Activated T-cell treated with anti-CD3 and anti-CD28 coated beads, Interleukin-2, amount 50 U/mL, for 1 hour (primary cell): ENCODE data around the gene C2orf80.
"Not testable (repeated sequence)": the region's sequence is repeated elsewhere in the genome, so short reads cannot be mapped to it uniquely, and the experiment has no call there.

Source experiments
- DNase-seq: peaks from one replicate; pipeline ENCODE4 v3.0.0-alpha.2; 2020

The C2orf80 gene

DNA sequence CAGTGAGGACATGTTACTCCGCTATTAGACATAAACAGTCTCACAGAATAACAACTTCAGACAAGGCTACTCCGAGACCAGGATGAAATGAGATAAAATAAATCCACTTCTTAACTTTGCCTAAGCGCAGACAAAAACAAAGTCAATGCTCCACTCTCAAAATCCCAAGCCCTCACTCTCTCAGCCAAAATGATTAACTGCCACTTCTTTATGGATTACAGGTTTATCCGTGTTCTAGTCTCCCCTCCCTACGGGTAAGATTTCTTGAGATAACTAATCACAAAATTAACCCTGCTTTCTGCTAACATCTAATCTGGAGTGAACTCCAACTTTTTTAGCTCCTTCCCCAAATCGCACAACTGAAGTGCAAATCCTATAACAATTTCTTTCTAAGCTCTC is 59.1 kb downstream of the C2orf80 start:
- DNase-seq = no peak

DNA sequence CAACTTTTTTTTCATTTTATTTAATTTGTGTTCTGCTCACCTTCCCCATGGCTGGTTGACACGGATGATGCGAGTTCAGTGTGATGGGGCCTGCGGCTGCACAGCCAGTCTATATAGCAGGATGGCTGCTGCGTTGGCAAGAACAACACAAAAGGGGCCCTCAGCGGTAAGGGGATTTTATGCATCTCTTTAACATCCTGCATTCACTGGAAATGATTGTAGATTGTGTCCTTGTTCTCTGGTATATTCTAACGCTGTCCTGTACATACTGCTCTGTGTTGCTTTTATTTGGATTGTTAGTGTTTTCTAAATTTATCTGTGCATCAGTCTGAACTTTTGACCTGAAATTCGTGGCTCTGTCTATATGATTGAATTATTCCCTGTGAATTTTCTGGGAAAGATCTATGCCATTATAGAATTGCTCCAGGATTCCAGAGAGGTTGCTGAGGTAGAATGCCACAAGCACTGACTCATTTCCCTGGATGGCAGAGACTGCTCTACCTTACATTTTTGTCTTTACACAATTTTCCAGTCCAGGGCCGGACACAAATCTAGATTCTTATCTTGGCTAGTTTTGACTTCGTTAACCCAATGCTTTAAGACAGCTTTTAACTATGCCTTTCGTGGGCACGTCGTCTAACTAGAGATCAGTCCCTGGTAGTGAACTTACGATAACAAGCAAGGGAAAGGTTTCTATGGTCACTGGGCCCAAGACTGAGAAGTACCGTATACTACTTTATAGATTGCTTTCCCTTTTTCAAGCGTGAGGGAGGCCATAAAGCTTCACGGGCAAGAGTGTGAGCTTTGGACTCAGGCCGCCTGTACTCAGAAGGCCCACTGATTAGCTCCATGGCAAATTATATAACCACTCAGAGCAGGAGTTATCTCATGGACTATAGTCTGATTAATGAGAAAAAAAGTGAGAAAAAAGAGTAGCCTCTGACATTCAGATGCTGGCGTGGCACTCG is 59.8 kb downstream of the C2orf80 start, which contains the start of gene CRYGC:
Gene CRYGC, minus strand, starts transcription at position 85 of the 968 bp plus-strand sequence. Its CDS starts 36 bp downstream, at position 49.
- DNase-seq = no peak

DNA sequence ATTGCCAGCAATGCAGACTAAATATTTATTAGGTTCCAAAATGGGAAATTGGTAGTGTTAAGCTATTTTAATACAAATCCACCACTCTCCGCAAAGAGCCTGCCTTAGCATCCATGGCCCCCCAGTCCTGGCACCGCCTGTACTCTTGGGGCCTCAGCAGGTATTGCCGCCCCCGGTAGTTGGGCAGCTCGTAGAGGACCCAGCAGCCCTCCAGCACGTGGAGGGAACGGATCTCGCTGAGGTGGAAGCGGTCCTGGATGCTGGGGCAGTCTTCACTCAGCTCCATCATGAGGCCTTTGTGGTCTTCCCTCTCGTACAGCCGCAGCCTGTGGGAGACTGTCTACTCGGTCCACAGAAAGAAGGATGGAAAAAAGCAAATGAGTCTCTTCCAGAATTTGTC is 61.7 kb downstream of the C2orf80 start:
- DNase-seq = no peak

DNA sequence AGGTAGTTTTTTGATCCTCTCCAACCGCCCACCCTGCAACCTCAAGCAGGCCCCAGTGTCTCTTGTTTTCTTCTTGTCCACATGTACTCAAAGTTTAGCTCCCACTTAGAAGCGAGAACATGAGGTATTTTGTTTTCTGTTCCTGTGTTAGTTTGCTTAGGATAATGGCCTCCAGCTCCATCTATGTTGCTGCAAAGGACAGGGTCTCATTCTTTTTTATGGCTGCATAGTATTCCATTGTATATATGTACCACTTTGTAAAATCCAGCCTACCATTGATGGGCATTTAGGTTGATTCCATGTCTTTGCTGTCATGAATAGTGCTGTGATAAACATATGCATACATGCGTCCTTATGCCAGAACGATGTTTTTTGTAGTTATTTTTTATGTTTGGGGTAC is 62.7 kb downstream of the C2orf80 start:
- DNase-seq = no peak

DNA sequence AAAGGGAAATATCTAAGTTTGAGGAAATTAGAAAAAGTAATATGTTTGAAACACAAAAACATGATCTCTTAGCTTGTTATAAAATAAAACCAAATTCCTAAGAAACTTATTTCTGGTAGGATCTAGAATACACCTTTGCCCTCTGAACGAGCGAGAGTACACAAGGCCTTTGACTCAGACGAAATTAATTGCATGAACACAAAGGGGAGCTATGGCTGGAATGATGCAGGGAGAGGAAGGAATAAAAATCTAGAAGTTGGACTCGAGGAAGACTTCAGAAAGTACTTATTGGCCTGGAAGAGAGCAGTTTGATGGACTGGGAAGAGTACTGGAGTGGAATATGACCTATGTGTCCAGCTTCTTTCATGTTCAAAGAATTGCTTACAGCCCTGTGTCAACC is 64.6 kb downstream of the C2orf80 start:
- DNase-seq = no peak

DNA sequence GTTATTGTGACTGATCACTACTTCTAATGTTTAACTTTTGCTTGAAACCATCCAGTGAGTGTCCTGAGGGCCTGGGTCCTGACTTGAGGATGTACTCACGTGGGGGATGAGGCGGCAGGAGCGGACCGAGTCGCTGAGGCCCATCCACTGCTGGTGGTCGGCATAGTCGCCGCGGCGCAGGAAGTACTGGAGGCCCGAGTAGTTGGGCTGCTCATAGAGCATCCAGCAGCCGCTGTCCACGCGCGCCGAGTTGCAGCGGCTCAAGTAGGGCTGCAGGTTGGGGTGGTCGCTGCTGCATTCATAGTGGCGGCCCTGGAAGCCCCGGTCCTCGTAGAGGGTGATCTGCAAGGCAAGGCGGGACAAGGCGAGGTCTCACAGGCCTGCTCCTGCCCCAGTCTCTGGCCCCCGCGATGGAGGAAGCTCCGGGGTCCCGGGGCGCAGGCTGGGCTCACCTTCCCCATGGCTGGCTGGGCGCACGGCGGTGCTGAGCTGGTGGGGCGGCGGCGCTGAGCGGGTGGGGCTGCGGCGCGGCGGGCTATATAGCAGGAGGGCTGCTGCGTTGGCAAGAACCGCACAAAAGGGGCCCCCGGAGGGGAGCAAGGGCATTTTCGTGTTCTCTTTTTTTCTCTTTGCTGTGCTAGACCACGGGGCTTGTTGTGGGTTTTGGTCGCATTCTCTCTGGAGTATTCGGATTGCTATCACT is 65.7 kb downstream of the C2orf80 start, which contains the start of gene CRYGD:
Gene CRYGD, minus strand, starts transcription at position 512 of the 703 bp plus-strand sequence. Its CDS starts 51 bp downstream, at position 461.
- not testable (repeated sequence) for DNase-seq

DNA sequence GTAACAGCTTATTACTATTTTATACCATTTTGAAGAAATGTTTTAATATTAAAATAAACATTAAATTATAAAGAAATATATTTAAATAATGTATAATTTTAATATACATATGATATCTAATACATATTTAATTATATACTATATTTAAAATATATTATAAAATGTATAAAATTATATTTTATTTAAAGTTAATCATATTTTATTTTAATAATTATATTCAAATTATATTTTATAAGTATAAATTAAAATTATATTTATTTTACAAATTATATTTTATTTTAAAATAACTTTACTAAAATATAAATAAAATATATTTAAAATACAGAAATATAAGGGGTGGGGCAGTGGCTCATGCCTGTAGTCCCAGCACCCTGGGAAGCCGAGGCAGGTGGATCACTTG is 67.6 kb downstream of the C2orf80 start:
- no peak for DNase-seq

DNA sequence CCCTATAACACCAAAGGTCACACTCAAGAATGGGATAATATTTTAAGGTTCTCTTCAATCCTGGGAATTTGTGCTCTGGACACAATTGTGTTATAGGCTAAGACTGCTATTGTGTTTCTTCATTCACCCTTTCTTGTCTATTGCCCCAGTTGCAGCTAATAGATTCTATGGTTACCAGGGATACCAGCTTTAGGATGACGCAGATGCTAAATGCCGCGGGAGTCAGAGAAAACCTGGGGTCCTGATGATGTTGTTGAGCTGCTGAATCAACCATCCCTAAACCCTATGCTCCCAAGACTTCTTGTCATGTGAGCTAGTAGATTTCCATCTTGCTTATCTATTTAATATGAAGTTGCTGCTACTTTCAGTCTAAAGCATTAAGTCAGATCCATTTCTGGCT is 70.9 kb downstream of the C2orf80 start:
- DNase-seq = no peak

DNA sequence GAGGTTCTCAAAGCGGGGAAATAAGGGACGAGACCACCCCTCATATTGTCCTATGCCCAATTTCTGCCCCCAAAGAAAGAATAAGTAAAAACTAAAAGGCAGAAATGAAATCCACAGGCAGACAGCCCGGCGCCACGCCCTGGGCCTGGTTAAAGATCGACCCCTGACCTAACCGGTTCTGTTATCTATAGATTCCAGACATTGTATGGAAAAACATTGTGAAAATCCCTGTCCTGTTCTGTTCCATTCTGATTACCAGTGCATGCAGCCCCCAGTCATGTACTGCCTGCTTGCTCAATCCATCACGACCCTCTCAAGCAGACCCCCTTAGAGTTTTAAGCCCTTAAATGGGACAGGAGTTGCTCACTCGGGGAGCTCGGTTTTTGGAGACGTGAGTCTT is 72.4 kb downstream of the C2orf80 start:
- not testable (repeated sequence) for DNase-seq
